Mesothelial cell of epicardium (in vitro differentiated cells): ENCODE measurements around the gene REV3L. TPM values are rescaled to one million over a fixed set of nuclear protein-coding genes. Genes with fewer than 3 reads are reported as not detected.
"Not testable (repeated sequence)": the region's sequence is repeated elsewhere in the genome, so short reads cannot be mapped to it uniquely, and the experiment has no call there.

Source experiments
- DNase-seq, 2 experiments: peaks; one replicate each; pipeline ENCODE4 v3.0.0; 2021; ENCODE audit warnings: low spot score in 2 of 2; ENCODE audit not compliant: unreplicated experiment in 2 of 2
- H3K27ac Mint-ChIP-seq: 2 replicates; pipeline ENCODE4 v1.8.0; 2021; ENCODE audit warnings: mixed read lengths
- H3K27me3 Mint-ChIP-seq: 2 replicates; pipeline ENCODE4 v1.8.0; 2021; ENCODE audit warnings: low read depth, mixed read lengths
- H3K36me3 Mint-ChIP-seq: 2 replicates; pipeline ENCODE4 v1.8.0; 2021; ENCODE audit warnings: mixed read lengths
- H3K4me1 Mint-ChIP-seq: 2 replicates; pipeline ENCODE4 v1.8.0; 2021; ENCODE audit warnings: mixed read lengths
- H3K4me3 Mint-ChIP-seq: 2 replicates; pipeline ENCODE4 v1.8.0; 2021; ENCODE audit warnings: mild to moderate bottlenecking, moderate library complexity, mixed read lengths
- H3K9me3 Mint-ChIP-seq: 2 replicates; pipeline ENCODE4 v1.8.0; 2021; ENCODE audit warnings: mixed read lengths
- CTCF ChIP-seq: fragments of 200-600 bp; sonication (generic); IDR thresholded peaks from one replicate; pipeline ENCODE4 v1.5.0; 2021; ENCODE audit warnings: antibody characterized with exemption; ENCODE audit not compliant: unreplicated experiment
- total RNA-seq: library from RNA; stranded (reverse); gene quantifications from 3 replicates; pipeline ENCODE4 v1.2.1, GENCODE V29; 2021

REV3L gene
- total RNA-seq, 1 donor from 2014 or later = 41.7 TPM

GRCh38 chr6:111258010-111258409, 225.0 kb downstream of the REV3L start:
- H3K4me1 Mint-ChIP-seq = peaks cover 22% of the 10 kb centered on the region
- H3K27ac Mint-ChIP-seq = no peak overlapping the region
- TF ChIP-seq CTCF = no peak
- no peaks in the 10 kb centered on the region for H3K9me3 Mint-ChIP-seq
- H3K36me3 Mint-ChIP-seq = no peaks in the 10 kb centered on the region
- peaks cover 27% of the 10 kb centered on the region for H3K27me3 Mint-ChIP-seq
- H3K4me3 Mint-ChIP-seq = no peak overlapping the region
- DNase-seq = no peak

GRCh38 chr6:111256646-111257045, 226.4 kb downstream of the REV3L start:
- no peak for DNase-seq
- Mint-ChIP-seq H3K9me3 (no peaks in the 10 kb centered on the region), H3K27ac (no peak overlapping the region), H3K27me3 (peaks cover 27% of the 10 kb centered on the region), H3K4me3 (no peak overlapping the region), H3K36me3 (no peaks in the 10 kb centered on the region), H3K4me1 (peaks cover 22% of the 10 kb centered on the region)
- no peak for TF ChIP-seq CTCF

- not testable (repeated sequence) for H3K9me3 Mint-ChIP-seq, DNase-seq, H3K4me3 Mint-ChIP-seq, H3K27ac Mint-ChIP-seq, H3K36me3 Mint-ChIP-seq
- H3K27me3 Mint-ChIP-seq = peaks cover 27% of the 10 kb centered on the region
- peaks cover 19% of the 10 kb centered on the region for H3K4me1 Mint-ChIP-seq
Measured at GRCh38 chr6:111255838-111256237, 227.2 kb downstream of the REV3L start.

- H3K27ac Mint-ChIP-seq = no peak overlapping the region
- no peaks in the 10 kb centered on the region for H3K36me3 Mint-ChIP-seq
- no peak for TF ChIP-seq CTCF
- DNase-seq = no peak
- peaks cover 9% of the 10 kb centered on the region for H3K4me1 Mint-ChIP-seq
- H3K9me3 Mint-ChIP-seq = no peaks in the 10 kb centered on the region
- H3K27me3 Mint-ChIP-seq = peaks cover 27% of the 10 kb centered on the region
- H3K4me3 Mint-ChIP-seq = no peak overlapping the region
Measured at GRCh38 chr6:111254779-111255166, 228.2 kb downstream of the REV3L start.

- no peak overlapping the region for H3K27ac Mint-ChIP-seq
- H3K9me3 Mint-ChIP-seq = no peaks in the 10 kb centered on the region
Measured at GRCh38 chr6:111254004-111254778, 228.8 kb downstream of the REV3L start.

More at GRCh38 chr6:111254004-111254778, 228.8 kb downstream of the REV3L start:
- peaks cover 6% of the 10 kb centered on the region for H3K4me1 Mint-ChIP-seq
- no peak for TF ChIP-seq CTCF
- no peak overlapping the region for H3K4me3 Mint-ChIP-seq
- no peak for DNase-seq
- H3K27me3 Mint-ChIP-seq = peaks cover 27% of the 10 kb centered on the region
- H3K36me3 Mint-ChIP-seq = no peaks in the 10 kb centered on the region
